Astrocyte (in vitro differentiated cells and primary cell): ENCODE results near the gene C1GALT1C1L. TPM values are rescaled to one million over a fixed set of nuclear protein-coding genes. Genes with fewer than 3 reads are reported as not detected.

Experiments used
- DNase-seq: peaks from one replicate; pipeline ENCODE4 v3.0.0-alpha.2; 2010; ENCODE audit warnings: low read depth
- FAIRE-seq: peaks from 2 replicates; lab custom pipeline; 2011; peaks lifted over from hg19 to GRCh38; lab: Jason Lieb, UNC
- H2AFZ ChIP-seq: 2 replicates; pipeline ENCODE4 v1.6.0; 2012; ENCODE audit warnings: low read depth, low read length, inconsistent platforms
- H3K27ac ChIP-seq: 2 replicates; pipeline ENCODE4 v1.5.1; 2011; ENCODE audit warnings: low read depth, low read length, inconsistent platforms
- H3K27me3 ChIP-seq: 2 replicates; pipeline ENCODE4 v1.6.0; 2011; ENCODE audit warnings: low read length, inconsistent platforms; ENCODE audit not compliant: insufficient read depth
- H3K36me3 ChIP-seq: 2 replicates; pipeline ENCODE4 v1.5.1; 2011; ENCODE audit warnings: low read length, inconsistent platforms; ENCODE audit not compliant: insufficient read depth
- H3K4me1 ChIP-seq: 2 replicates; pipeline ENCODE4 v1.5.1; 2011; ENCODE audit warnings: low read length, inconsistent platforms; ENCODE audit not compliant: insufficient read depth
- H3K4me2 ChIP-seq: 2 replicates; pipeline ENCODE4 v1.6.0; 2012; ENCODE audit warnings: low read length, inconsistent platforms
- H3K4me3 ChIP-seq: 2 replicates; pipeline ENCODE4 v1.5.1; 2011; ENCODE audit warnings: low read depth, mild to moderate bottlenecking, low read length, inconsistent platforms; ENCODE audit not compliant: insufficient read depth
- H3K79me2 ChIP-seq: 2 replicates; pipeline ENCODE4 v1.6.0; 2012; ENCODE audit warnings: mild to moderate bottlenecking, low read length, inconsistent platforms; ENCODE audit not compliant: insufficient read depth
- H3K9ac ChIP-seq: 2 replicates; pipeline ENCODE4 v1.6.0; 2012; ENCODE audit warnings: mild to moderate bottlenecking, low read length, inconsistent platforms
- H3K9me3 ChIP-seq: 2 replicates; pipeline ENCODE4 v1.5.1; 2012; ENCODE audit warnings: low read depth, mild to moderate bottlenecking, low read length, inconsistent platforms; ENCODE audit not compliant: insufficient read depth
- H4K20me1 ChIP-seq: 2 replicates; pipeline ENCODE4 v1.6.0; 2012; ENCODE audit warnings: low read length, inconsistent platforms; ENCODE audit not compliant: insufficient read depth
- H3K27ac Mint-ChIP-seq: one replicate; pipeline ENCODE4 v1.8.0; 2021; ENCODE audit warnings: mild to moderate bottlenecking, mixed read lengths; ENCODE audit not compliant: unreplicated experiment
- H3K27me3 Mint-ChIP-seq: one replicate; pipeline ENCODE4 v1.8.0; 2021; ENCODE audit warnings: low read depth, mixed read lengths; ENCODE audit not compliant: unreplicated experiment
- H3K36me3 Mint-ChIP-seq: one replicate; pipeline ENCODE4 v1.8.0; 2021; ENCODE audit warnings: low read depth, mixed read lengths; ENCODE audit not compliant: unreplicated experiment
- H3K4me1 Mint-ChIP-seq: one replicate; pipeline ENCODE4 v1.8.0; 2021; ENCODE audit warnings: low read depth, mixed read lengths; ENCODE audit not compliant: unreplicated experiment
- H3K4me3 Mint-ChIP-seq: one replicate; pipeline ENCODE4 v1.8.0; 2021; ENCODE audit warnings: mild to moderate bottlenecking, moderate library complexity, mixed read lengths; ENCODE audit not compliant: unreplicated experiment
- H3K9me3 Mint-ChIP-seq: one replicate; pipeline ENCODE4 v1.8.0; 2021; ENCODE audit warnings: mild to moderate bottlenecking, mixed read lengths; ENCODE audit not compliant: unreplicated experiment
- EZH2 ChIP-seq: IDR thresholded peaks from 2 replicates; pipeline ENCODE4 v1.6.1; 2012; ENCODE audit warnings: mild to moderate bottlenecking, low read length, inconsistent platforms; ENCODE audit not compliant: insufficient read depth
- total RNA-seq: library from RNA; stranded (reverse); gene quantifications from 2 replicates; pipeline ENCODE4 v1.2.1, GENCODE V29; 2021
- TF ChIP-seq, protein P1 (sequence below): IDR thresholded peaks from 2 replicates; pipeline ENCODE4 v1.5.1; 2011; ENCODE audit warnings: low read depth, mild to moderate bottlenecking, inconsistent platforms, low read length, moderate library complexity; ENCODE audit not compliant: insufficient read depth

Gene C1GALT1C1L
- total RNA-seq, 1 donor from 2014 or later = not detected

DNA sequence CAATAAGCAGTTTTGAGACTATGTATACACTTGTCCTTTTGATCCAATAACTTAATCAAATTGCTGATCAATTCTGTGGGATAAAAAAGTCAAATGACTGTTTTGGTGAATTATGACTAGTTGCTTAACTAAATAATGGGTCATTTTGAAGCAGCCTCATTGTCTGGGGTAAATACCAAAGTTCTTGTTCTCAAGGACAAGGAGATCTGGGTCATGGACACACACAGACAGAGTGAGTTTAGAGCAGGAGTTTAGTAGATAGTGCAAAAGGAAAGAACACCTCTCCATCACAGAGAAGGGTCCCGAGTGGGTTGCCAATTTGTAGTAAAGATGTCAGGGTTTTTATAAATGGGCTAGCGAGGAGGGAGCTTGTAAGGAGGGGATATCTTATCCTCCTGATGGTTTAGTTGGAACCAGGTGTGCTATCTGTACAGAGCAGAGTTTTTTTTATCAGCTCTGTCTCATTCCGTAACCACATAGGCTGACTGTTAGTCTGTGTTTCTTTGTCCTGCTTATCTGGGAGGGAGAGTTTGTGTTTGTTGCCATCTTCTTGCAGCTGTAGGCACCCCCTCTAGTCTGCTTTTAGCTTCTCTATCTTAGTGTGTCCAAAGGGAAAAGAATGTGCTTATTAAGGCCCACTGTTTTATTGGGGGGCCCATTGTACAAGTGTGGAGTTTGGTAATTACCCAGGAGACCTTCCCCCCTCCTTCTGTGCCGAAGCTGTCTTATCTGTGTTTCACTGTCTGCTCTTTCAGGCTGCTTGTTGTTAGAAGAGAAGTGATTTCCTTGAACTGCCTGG, 48.7 kb upstream of the C1GALT1C1L start:
- H3K9me3 Mint-ChIP-seq = peaks cover 2% of the 10 kb centered on the region
- Histone ChIP-seq H3K4me2 (peak overlapping the region; percentile 63), H3K27me3 (no peaks in the 10 kb centered on the region), H2AFZ (peak overlapping the region; percentile 35), H3K4me3 (no peak overlapping the region), H3K79me2 (no peaks in the 10 kb centered on the region), H3K36me3 (no peaks in the 10 kb centered on the region), H4K20me1 (no peaks in the 10 kb centered on the region), H3K27ac (no peak overlapping the region), H3K4me1 (peaks cover 10% of the 10 kb centered on the region), H3K9me3 (no peaks in the 10 kb centered on the region), H3K9ac (peak overlapping the region; percentile 39)
- peaks cover 11% of the 10 kb centered on the region for H3K4me1 Mint-ChIP-seq
- FAIRE-seq = peak; percentile 47
- no peaks in the 10 kb centered on the region for H3K27me3 Mint-ChIP-seq
- TF ChIP-seq EZH2 = no peak
- H3K27ac Mint-ChIP-seq = no peak overlapping the region
- DNase-seq = peak; percentile 49
- no peaks in the 10 kb centered on the region for H3K36me3 Mint-ChIP-seq
- peak overlapping the region; percentile 51 for H3K4me3 Mint-ChIP-seq

DNA sequence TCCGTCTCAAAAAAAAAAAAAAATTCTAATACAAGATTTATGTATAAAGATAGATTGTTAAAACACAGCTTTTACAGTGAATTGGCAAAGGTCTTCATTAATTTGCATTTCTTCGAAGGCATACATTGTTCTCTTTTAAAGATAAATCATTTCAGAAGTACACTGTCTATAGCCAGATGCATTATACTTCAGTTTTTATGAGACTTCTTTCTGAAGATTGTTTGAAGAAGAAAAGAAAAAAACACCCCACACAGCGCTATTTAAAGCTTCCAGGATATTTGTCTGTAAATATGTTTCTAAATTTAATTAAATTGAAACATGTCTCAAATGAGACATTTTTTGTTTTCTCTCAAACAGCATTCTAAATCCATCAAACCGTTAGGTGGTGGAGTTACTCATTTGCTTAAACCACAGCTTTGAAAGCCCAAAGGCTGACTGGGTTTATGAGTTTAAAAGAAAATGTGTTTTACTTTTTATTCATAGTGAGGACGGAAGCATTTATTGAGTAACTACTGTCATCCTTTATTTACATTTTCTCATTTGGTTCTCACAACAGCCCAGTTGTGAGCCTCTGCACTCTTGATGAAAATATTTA, 42.4 kb upstream of the C1GALT1C1L start:
- TF ChIP-seq, protein P1, sequence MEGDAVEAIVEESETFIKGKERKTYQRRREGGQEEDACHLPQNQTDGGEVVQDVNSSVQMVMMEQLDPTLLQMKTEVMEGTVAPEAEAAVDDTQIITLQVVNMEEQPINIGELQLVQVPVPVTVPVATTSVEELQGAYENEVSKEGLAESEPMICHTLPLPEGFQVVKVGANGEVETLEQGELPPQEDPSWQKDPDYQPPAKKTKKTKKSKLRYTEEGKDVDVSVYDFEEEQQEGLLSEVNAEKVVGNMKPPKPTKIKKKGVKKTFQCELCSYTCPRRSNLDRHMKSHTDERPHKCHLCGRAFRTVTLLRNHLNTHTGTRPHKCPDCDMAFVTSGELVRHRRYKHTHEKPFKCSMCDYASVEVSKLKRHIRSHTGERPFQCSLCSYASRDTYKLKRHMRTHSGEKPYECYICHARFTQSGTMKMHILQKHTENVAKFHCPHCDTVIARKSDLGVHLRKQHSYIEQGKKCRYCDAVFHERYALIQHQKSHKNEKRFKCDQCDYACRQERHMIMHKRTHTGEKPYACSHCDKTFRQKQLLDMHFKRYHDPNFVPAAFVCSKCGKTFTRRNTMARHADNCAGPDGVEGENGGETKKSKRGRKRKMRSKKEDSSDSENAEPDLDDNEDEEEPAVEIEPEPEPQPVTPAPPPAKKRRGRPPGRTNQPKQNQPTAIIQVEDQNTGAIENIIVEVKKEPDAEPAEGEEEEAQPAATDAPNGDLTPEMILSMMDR = no peak
- no peak for TF ChIP-seq EZH2

DNA sequence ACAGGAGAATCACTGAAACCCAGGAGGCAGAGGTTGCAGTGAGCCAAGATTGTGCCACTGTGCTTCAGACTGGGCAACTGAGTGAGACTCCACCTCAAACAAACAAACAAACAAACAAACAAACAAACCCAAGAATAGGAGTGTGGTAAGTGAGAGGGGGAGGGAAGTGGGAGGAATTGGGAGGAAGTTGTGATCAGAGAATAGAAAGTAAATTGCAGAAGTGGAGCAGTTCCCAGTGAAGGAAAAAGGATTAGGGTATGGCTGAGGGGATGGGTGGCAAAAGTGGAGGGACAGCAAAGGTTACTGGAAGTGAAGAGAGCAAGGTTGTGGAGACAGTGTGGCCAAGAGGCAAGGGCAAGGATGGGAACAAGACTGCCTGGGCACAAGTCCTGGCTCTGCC, 41.1 kb upstream of the C1GALT1C1L start:
- H3K79me2 ChIP-seq = no peaks in the 10 kb centered on the region
- Mint-ChIP-seq H3K27me3 (no peaks in the 10 kb centered on the region), H3K27ac (no peak overlapping the region), H3K9me3 (no peaks in the 10 kb centered on the region), H3K4me3 (peak overlapping the region; percentile 12), H3K4me1 (no peaks in the 10 kb centered on the region), H3K36me3 (no peaks in the 10 kb centered on the region)
- H3K9me3 ChIP-seq = no peaks in the 10 kb centered on the region
- no peak overlapping the region for H3K9ac ChIP-seq
- DNase-seq = no peak
- no peak overlapping the region for H3K4me2 ChIP-seq
- H3K4me3 ChIP-seq = no peak overlapping the region
- TF ChIP-seq EZH2 = no peak
- TF ChIP-seq, protein P1 = no peak
- no peaks in the 10 kb centered on the region for H4K20me1 ChIP-seq
- no peaks in the 10 kb centered on the region for H3K36me3 ChIP-seq
- H3K27me3 ChIP-seq = no peaks in the 10 kb centered on the region
- H3K4me1 ChIP-seq = no peaks in the 10 kb centered on the region
- FAIRE-seq = no peak
- H3K27ac ChIP-seq = no peak overlapping the region
- H2AFZ ChIP-seq = no peak overlapping the region

More for the DNA sequence above, 42.4 kb upstream of the C1GALT1C1L start:
- no peaks in the 10 kb centered on the region for H4K20me1 ChIP-seq
- no peaks in the 10 kb centered on the region for H3K9me3 ChIP-seq
- no peaks in the 10 kb centered on the region for H3K36me3 Mint-ChIP-seq
- no peaks in the 10 kb centered on the region for H3K27me3 Mint-ChIP-seq
- no peaks in the 10 kb centered on the region for H3K4me1 Mint-ChIP-seq
- H3K4me2 ChIP-seq = no peak overlapping the region
- no peaks in the 10 kb centered on the region for H3K79me2 ChIP-seq
- H3K9ac ChIP-seq = no peak overlapping the region
- H3K4me3 Mint-ChIP-seq = no peak overlapping the region
- no peaks in the 10 kb centered on the region for H3K36me3 ChIP-seq
- no peak overlapping the region for H3K27ac Mint-ChIP-seq
- no peak overlapping the region for H2AFZ ChIP-seq
- FAIRE-seq (no peak), DNase-seq (no peak)
- no peak overlapping the region for H3K4me3 ChIP-seq
- H3K9me3 Mint-ChIP-seq = no peaks in the 10 kb centered on the region
- no peaks in the 10 kb centered on the region for H3K27me3 ChIP-seq
- no peak overlapping the region for H3K27ac ChIP-seq
- H3K4me1 ChIP-seq = no peaks in the 10 kb centered on the region
